Sigmoid colon (tissue), 7 donors: Measurements from ENCODE around the gene CFAP61. TPM values are rescaled to one million over a fixed set of nuclear protein-coding genes. Genes with fewer than 3 reads are reported as not detected.

ENCODE experiments used
- DNase-seq: peaks from one replicate; pipeline ENCODE4 v3.0.0-alpha.2; 2019
- H3K27ac ChIP-seq, 4 donors: fragments of 200-600 bp; sonication (generic); one replicate each; pipeline ENCODE4 v1.5.1; 2016 to 2019; ENCODE audit warnings: mild to moderate bottlenecking in 1 of 4
- H3K27me3 ChIP-seq, 3 donors: fragments of 200-600 bp; sonication (generic); one replicate each; pipeline ENCODE4 v1.5.1; 2019; ENCODE audit warnings: mild to moderate bottlenecking in 1 of 3
- H3K36me3 ChIP-seq, 4 donors: fragments of 200-600 bp; sonication (generic); one replicate each; pipeline ENCODE4 v1.5.1; 2016 to 2019
- H3K4me1 ChIP-seq, 4 donors: fragments of 200-600 bp; sonication (generic); one replicate each; pipeline ENCODE4 v1.5.1; 2017 to 2019
- H3K4me3 ChIP-seq, 4 donors: fragments of 200-600 bp; sonication (generic); one replicate each; pipeline ENCODE4 v1.5.1; 2017 to 2019; ENCODE audit warnings: mild to moderate bottlenecking in 2 of 4, moderate library complexity in 1 of 4
- H3K9me3 ChIP-seq, 4 donors: fragments of 200-600 bp in 3 of 4; sonication (generic) in 3 of 4; one replicate each; pipeline versions ENCODE4 v1.5.1 to v1.6.1; 2013 to 2019
- EP300 ChIP-seq, 4 donors: sonication (generic); formaldehyde crosslinking; IDR thresholded peaks; one replicate each; pipeline ENCODE4 v1.6.1; 2017; ENCODE audit warnings: antibody characterized with exemption in 4 of 4
- POLR2A ChIP-seq, 2 donors: fragments of 450-650 bp; IDR thresholded peaks; one replicate each; pipeline ENCODE4 v1.6.1; 2016; ENCODE audit warnings: antibody characterized with exemption in 2 of 2, mild to moderate bottlenecking in 2 of 2, moderate library complexity in 2 of 2
- POLR2AphosphoS5 ChIP-seq, 4 donors: sonication (generic); formaldehyde crosslinking; IDR thresholded peaks; one replicate each; pipeline ENCODE4 v1.6.1; 2017; ENCODE audit warnings: antibody characterized with exemption in 4 of 4
- WGBS, 2 donors: extraction: QIAGEN DNeasy Blood & Tissue Kit; methylation state at CpG; one replicate each; pipeline ENCODE4 v1.1.7; 2013; 5-methylcytosine and 5-hydroxymethylcytosine counted together
- intact Hi-C: fragments of 100-400 bp; cut with DNase I; formaldehyde crosslinking; loops from one replicate; pipeline ENCODE4 v1.15.1; 2023
- polyA plus RNA-seq, 3 donors: library from polyadenylated mRNA; stranded (reverse); fragments of 200-250 nt; gene quantifications; one replicate each; pipeline ENCODE4 v1.2.3, GENCODE V29; 2013
- total RNA-seq, 4 donors: library from RNA; depleted of rRNA; stranded (reverse); fragments of >200 nt; gene quantifications; one replicate each; pipeline ENCODE4 v1.1.0, GENCODE V29; 2016
- TF ChIP-seq, protein P1 (sequence below), 4 experiments: fragments of 450-650 bp in 3 of 4; fragments of 200-600 bp in 1 of 4; IDR thresholded peaks; one replicate each; pipeline ENCODE4 v1.5.1; 2016 to 2019; ENCODE audit warnings: antibody characterized with exemption in 4 of 4, mild to moderate bottlenecking in 3 of 4, moderate library complexity in 2 of 4
- donor health status: healthy with polysubstance abuse.
- donor health status: Bipolar disorder and iron deficiency.
- donor health status: healthy.

CFAP61 gene
- total and polyA plus RNA-seq, 7 donors = 0.15 to 2.0 (median 0.44) TPM; not detected in 3

DNA sequence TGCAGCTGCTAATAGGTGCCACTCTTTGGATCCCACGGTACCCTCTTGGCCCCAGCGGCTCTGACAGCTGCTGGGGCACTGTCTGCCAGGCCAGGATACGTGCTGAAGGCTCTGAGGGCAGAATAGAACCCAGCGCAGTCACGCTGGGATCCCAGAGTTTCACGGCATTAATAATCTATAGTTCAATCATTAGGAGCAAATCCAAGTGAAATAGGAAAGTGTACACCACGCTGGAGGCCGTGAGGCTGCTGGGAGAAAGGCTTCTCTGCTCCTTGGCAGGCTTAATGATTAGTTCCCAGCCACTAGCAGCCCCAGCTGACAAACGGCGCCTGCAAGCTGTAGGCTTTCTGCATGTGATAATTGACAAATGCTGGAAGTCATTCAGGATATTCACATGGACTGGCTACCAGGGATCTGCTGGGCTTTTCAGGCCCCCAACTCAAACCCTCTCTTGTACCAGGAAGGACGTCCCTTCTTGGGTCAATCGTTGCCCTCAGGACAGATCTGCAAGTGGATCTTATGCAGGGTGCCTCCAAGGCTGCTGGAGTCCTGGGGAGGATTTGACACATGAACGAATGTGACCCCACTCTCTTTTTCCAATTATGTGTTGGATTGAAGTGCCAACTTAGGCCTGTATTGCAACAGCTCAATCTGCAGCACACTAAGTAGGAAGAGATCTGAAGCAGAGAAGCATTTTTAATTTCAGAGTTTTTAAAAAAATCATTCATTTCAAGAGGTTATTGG, 265.5 kb downstream of the CFAP61 start:
- Histone ChIP-seq H3K4me1 (no peaks in the 10 kb centered on the region), H3K27ac (no peak overlapping the region), H3K27me3 (no peaks in the 10 kb centered on the region), H3K36me3 (no peaks in the 10 kb centered on the region), H3K4me3 (no peak overlapping the region), H3K9me3 (no peaks in the 10 kb centered on the region)
- 62 to 73% methylated on average over 13 of the region's 13 CpGs for WGBS, 2 donors
- no peak for DNase-seq
- TF ChIP-seq POLR2AphosphoS5 (IDR thresholded peaks at IDR 0.05) = no peak
- TF ChIP-seq EP300 (IDR thresholded peaks at IDR 0.05) = no peak
- TF ChIP-seq POLR2A (IDR thresholded peaks at IDR 0.05) = no peak
- TF ChIP-seq, protein P1, sequence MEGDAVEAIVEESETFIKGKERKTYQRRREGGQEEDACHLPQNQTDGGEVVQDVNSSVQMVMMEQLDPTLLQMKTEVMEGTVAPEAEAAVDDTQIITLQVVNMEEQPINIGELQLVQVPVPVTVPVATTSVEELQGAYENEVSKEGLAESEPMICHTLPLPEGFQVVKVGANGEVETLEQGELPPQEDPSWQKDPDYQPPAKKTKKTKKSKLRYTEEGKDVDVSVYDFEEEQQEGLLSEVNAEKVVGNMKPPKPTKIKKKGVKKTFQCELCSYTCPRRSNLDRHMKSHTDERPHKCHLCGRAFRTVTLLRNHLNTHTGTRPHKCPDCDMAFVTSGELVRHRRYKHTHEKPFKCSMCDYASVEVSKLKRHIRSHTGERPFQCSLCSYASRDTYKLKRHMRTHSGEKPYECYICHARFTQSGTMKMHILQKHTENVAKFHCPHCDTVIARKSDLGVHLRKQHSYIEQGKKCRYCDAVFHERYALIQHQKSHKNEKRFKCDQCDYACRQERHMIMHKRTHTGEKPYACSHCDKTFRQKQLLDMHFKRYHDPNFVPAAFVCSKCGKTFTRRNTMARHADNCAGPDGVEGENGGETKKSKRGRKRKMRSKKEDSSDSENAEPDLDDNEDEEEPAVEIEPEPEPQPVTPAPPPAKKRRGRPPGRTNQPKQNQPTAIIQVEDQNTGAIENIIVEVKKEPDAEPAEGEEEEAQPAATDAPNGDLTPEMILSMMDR (IDR thresholded peaks at IDR 0.05) = no peak
- intact Hi-C loops = no loop called here

DNA sequence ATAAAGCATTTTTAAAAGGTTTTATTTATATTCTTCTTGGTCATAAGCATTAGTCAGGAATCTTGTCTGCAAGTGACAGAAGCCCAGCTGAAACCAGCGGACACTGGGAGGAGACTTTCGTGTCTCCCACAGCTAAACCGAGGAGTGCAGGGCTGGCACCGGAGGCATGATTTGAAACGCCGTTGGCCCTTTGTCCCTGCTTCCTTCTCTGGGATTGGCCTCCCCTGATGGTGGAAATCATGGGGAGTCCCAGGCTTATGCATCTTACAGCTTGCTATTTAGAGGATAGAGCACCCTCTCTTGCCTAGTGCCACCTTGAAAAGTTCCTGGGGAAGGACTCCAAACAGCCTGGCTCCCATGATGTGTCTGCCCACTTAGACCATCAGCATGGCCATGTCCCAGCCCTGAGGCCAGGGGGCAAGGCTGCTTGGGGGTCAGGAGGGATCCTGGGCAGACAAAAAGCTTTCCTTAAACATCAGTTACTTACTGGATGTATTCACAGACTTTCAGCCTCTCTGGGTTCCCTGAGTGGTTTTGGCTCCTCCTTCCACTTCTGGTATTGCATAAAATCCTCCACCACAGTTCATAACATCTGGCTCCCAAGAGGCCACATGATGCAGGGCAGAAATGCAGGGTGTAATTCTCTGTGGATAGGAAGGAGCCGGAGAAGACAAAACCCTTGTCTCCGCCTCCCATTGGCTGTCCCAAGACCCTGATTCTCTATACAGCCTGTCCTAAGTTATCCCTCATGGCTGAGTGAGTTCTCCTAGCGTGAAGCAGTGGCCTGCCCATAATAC, 266.2 kb downstream of the CFAP61 start:
- H3K27ac ChIP-seq = no peak overlapping the region
- no peaks in the 10 kb centered on the region for H3K27me3 ChIP-seq
- no peaks in the 10 kb centered on the region for H3K9me3 ChIP-seq
- TF ChIP-seq EP300 (IDR thresholded peaks at IDR 0.05) (no peak), POLR2A (IDR thresholded peaks at IDR 0.05) (no peak), POLR2AphosphoS5 (IDR thresholded peaks at IDR 0.05) (no peak)
- TF ChIP-seq, protein P1 (IDR thresholded peaks at IDR 0.05) = no peak
- no peaks in the 10 kb centered on the region for H3K36me3 ChIP-seq
- intact Hi-C loops = no loop called here
- no peak for DNase-seq
- no peaks in the 10 kb centered on the region for H3K4me1 ChIP-seq
- no peak overlapping the region for H3K4me3 ChIP-seq
- 76 to 84% methylated on average over 9 of the region's 9 CpGs for WGBS, 2 donors

DNA sequence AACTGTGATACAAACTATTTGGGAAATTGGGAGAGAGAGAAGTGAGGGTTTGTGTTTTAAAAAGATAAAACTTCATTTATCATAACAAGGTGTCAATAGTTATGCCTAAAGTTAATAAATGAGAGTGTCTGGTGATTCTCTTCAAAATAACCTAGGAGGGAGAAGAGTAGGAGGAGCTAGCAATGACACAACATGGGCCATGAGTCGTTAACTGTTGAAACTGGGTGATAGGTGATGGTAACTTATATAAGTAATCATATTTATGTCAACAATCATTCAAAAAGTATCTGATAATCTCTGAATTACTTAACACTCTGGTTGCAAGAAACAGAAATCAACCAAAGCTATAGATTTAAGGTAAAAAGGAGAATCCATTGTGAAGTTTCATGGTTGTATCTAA, 268.8 kb downstream of the CFAP61 start:
- H3K9me3 ChIP-seq = no peaks in the 10 kb centered on the region
- TF ChIP-seq, protein P1 (IDR thresholded peaks at IDR 0.05) = no peak
- TF ChIP-seq POLR2A (IDR thresholded peaks at IDR 0.05) = no peak
- TF ChIP-seq EP300 (IDR thresholded peaks at IDR 0.05) = no peak
- TF ChIP-seq POLR2AphosphoS5 (IDR thresholded peaks at IDR 0.05) = no peak
- 34 to 75% methylated on average over 1 of the region's 1 CpG for WGBS, 2 donors
- H3K4me3 ChIP-seq = no peak overlapping the region
- no peaks in the 10 kb centered on the region for H3K36me3 ChIP-seq
- no peak overlapping the region for H3K27ac ChIP-seq
- intact Hi-C loops = no loop called here
- DNase-seq = no peak
- H3K4me1 ChIP-seq = no peaks in the 10 kb centered on the region
- H3K27me3 ChIP-seq = no peaks in the 10 kb centered on the region

DNA sequence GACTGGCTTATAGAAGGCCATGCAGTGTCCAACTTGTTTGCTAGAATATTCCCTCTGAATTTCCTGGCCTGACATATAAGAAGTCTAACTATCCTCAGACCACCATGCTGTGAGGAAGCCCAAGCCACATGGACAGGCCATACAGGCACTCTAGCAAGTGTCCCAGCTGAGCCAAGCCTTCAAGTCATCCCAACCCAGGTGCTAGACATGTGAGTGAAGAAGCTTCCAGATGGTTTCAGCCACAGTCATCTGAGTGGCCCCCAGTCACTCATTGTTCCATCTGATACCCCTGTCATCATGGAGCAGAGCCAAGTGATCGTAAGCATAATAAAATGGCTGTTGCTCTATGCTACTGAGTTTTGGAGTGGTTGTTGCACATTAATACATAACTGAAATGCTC, 269.6 kb downstream of the CFAP61 start:
- H3K4me3 ChIP-seq = no peak overlapping the region
- intact Hi-C loops = no loop called here
- no peak for DNase-seq

More for the DNA sequence above, 269.6 kb downstream of the CFAP61 start:
- H3K36me3 ChIP-seq = no peaks in the 10 kb centered on the region
- TF ChIP-seq, protein P1 (IDR thresholded peaks at IDR 0.05) = no peak
- no peaks in the 10 kb centered on the region for H3K9me3 ChIP-seq
- H3K27ac ChIP-seq = no peak overlapping the region
- no peaks in the 10 kb centered on the region for H3K4me1 ChIP-seq
- 88 to 93% methylated on average over 1 of the region's 1 CpG for WGBS, 2 donors
- H3K27me3 ChIP-seq = no peaks in the 10 kb centered on the region
